Stomach smooth muscle (tissue), 2 donors: Measurements from ENCODE around the gene CERS6.

Experiments
- H3K27ac ChIP-seq: one replicate; pipeline ENCODE4 v1.7.0; 2013; ENCODE audit warnings: mild to moderate bottlenecking, low read length, inconsistent platforms
- H3K27me3 ChIP-seq, 2 donors: one replicate each; pipeline ENCODE4 v1.7.0; 2013; ENCODE audit warnings: low read length in 2 of 2; ENCODE audit not compliant: insufficient read depth in 2 of 2, control insufficient read depth in 1 of 2
- H3K36me3 ChIP-seq, 2 donors: one replicate each; pipeline ENCODE4 v1.7.0; 2013; ENCODE audit warnings: low read length in 2 of 2; ENCODE audit not compliant: control insufficient read depth in 2 of 2, insufficient read depth in 2 of 2
- H3K4me1 ChIP-seq: one replicate; pipeline ENCODE4 v1.7.0; 2013; ENCODE audit warnings: low read length; ENCODE audit not compliant: control insufficient read depth, insufficient read depth
- H3K4me3 ChIP-seq, 2 donors: one replicate each; pipeline ENCODE4 v1.7.0; 2013; ENCODE audit warnings: low read length in 2 of 2
- H3K9ac ChIP-seq, 2 donors: one replicate each; pipeline ENCODE4 v1.7.0; 2013; ENCODE audit warnings: low read length in 2 of 2, mild to moderate bottlenecking in 1 of 2
- H3K9me3 ChIP-seq, 2 donors: one replicate each; pipeline ENCODE4 v1.7.0; 2013; ENCODE audit warnings: low read length in 2 of 2; ENCODE audit not compliant: control insufficient read depth in 2 of 2
- donor health status: healthy.
- donor health status: Pancreatic carcinoma.

CERS6 gene

DNA sequence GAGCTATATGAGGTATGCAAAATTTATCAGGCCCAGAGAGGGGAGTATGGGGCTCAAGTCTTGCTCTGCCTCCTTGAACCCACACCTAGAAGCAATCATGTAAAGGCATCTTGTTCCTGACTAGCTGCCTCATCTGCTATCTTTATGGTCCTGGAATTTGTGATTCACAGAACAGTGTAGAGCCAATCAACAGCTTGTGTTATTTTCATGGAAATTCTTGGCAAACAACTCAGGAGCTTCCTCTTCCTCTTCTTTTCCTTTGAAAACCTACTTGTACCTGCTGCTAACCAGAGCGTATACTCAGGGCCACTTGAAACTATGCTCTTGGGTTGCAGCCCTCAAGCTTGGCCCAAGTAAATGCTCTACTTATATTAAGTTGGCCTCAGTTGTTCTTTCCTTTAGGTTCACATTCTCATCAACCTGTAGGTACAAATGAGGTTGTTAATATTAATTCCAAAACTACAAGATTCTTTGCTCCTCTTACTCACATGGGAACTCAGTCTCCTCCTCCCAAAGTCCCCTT lies 342.9 kb downstream of the CERS6 start:
- Histone ChIP-seq H3K27me3 (no peaks in the 10 kb centered on the region), H3K27ac (no peak overlapping the region), H3K4me1 (no peaks in the 10 kb centered on the region), H3K36me3 (no peaks in the 10 kb centered on the region), H3K4me3 (no peak overlapping the region), H3K9ac (no peak overlapping the region), H3K9me3 (no peaks in the 10 kb centered on the region)

DNA sequence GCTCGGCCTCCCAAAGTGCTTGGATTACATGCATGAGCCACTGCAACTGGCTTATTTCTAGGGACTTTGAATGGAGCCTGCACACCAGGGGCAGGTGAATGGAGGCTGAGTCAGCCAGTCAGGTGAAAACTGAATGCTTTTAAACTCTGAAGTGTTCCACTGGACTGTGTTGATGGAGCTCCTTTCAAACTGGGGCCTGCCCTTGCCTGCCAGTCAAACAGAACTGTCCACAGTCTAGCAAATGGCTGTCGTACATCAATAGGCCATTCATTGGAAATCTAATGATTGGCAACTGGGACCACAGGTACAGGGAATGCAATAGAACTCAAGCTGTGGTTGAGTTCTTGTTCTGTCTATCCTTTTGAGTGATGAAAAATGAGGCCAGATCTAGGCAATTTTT lies 345.4 kb downstream of the CERS6 start:
- no peaks in the 10 kb centered on the region for H3K4me1 ChIP-seq
- H3K27me3 ChIP-seq = no peaks in the 10 kb centered on the region
- H3K27ac ChIP-seq = no peak overlapping the region
- no peaks in the 10 kb centered on the region for H3K9me3 ChIP-seq
- H3K36me3 ChIP-seq = no peaks in the 10 kb centered on the region
- no peak overlapping the region for H3K9ac ChIP-seq
- no peak overlapping the region for H3K4me3 ChIP-seq

- peak within 1 kb of the TSS in 1 of 2 donors; percentile 42 for H3K9ac ChIP-seq
- no peaks in the 10 kb centered on the region for H3K36me3 ChIP-seq
- no peak within 1 kb of the TSS for H3K27ac ChIP-seq
- H3K4me3 ChIP-seq = peak within 1 kb of the TSS in 1 of 2 donors; percentile 59
- H3K27me3 ChIP-seq = no peaks in the 10 kb centered on the region
- H3K4me1 ChIP-seq = no peaks in the 10 kb centered on the region
- H3K9me3 ChIP-seq = no peaks in the 10 kb centered on the region
These were observed 346.1 kb downstream of the CERS6 start, which contains the start of gene NOSTRIN for GRCh38 chr2:168801961-168802858. TSS of gene NOSTRIN (plus strand) at chr2:168802637. CDS start at chr2:168802647, 10 bp downstream.

DNA sequence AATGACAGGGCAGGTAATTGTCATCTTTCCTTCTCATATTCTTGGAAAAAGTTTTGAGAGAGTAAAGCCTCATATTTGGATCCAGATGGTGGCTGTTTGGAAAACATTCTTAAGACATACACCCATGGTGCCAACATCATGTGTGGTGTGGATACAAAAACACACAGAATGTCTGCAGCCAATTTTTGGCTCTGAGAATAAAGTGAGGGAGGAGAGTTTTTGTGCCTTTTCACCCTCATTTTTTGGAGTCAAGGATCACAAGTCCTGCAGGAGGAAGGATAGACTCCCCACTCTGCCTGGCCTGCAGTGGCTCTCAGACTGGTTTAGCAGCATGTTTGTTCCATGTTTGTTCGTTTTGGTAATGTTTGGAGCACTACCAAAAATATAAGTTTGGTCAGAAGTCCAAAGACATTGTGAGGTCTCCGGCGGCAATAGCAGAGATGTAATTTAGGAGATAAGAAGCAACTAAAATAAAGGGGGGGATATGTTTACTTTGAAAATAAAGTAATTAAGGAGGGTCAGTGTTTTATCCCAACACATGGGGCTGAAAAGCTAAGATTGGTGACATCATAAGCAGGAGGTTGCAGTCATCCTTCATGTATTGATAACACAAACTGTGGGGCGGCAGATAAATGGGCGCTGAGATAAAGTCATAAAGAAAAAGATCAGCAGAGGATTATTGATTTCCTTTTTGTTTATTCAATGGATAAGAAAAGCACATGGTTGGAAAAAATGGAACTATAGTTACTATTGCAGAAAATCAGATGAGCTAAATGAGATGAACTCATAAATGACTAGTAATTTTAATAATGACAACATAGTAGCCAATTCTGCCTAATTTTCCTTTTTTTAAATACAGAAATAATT lies 347.0 kb downstream of the CERS6 start:
- peak overlapping the region in 1 of 2 donors; percentile 59 for H3K4me3 ChIP-seq
- H3K4me1 ChIP-seq = no peaks in the 10 kb centered on the region
- no peaks in the 10 kb centered on the region for H3K27me3 ChIP-seq
- no peaks in the 10 kb centered on the region for H3K9me3 ChIP-seq
- H3K27ac ChIP-seq = no peak overlapping the region
- no peaks in the 10 kb centered on the region for H3K36me3 ChIP-seq
- H3K9ac ChIP-seq = peak overlapping the region in 1 of 2 donors; percentile 42

- Histone ChIP-seq H3K9ac (no peak overlapping the region), H3K4me3 (no peak overlapping the region), H3K9me3 (no peaks in the 10 kb centered on the region), H3K36me3 (no peaks in the 10 kb centered on the region), H3K27me3 (no peaks in the 10 kb centered on the region), H3K27ac (no peak overlapping the region), H3K4me1 (no peaks in the 10 kb centered on the region)
These were observed 348.1 kb downstream of the CERS6 start for GRCh38 chr2:168804214-168804613.

- Histone ChIP-seq H3K4me1 (no peaks in the 10 kb centered on the region), H3K9me3 (no peaks in the 10 kb centered on the region), H3K27ac (no peak overlapping the region), H3K27me3 (no peaks in the 10 kb centered on the region), H3K36me3 (no peaks in the 10 kb centered on the region), H3K4me3 (no peak overlapping the region), H3K9ac (no peak overlapping the region)
These were observed 349.5 kb downstream of the CERS6 start for GRCh38 chr2:168805615-168806014.

DNA sequence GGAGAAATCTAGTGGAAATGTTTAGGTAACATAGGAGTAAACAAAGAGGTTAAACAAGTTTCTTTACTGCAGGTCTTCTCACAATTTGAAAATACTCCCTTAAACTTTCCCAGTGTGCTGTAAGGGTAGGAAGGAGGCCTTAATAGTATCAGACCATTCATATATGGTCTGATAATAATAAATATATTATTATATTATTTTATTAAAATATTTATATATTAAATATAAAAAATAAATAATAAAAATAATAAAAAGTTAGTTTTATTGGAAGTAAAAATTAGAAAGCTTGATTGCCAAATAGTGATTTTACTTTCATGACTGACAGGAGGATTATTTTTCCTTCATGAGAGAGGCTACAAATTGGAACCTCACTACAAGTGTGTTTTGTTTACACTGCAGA lies 353.5 kb downstream of the CERS6 start:
- no peak overlapping the region for H3K4me3 ChIP-seq
- no peaks in the 10 kb centered on the region for H3K36me3 ChIP-seq
- no peak overlapping the region for H3K27ac ChIP-seq
- H3K27me3 ChIP-seq = no peaks in the 10 kb centered on the region
- no peak overlapping the region for H3K9ac ChIP-seq
- H3K9me3 ChIP-seq = no peaks in the 10 kb centered on the region
- no peaks in the 10 kb centered on the region for H3K4me1 ChIP-seq

DNA sequence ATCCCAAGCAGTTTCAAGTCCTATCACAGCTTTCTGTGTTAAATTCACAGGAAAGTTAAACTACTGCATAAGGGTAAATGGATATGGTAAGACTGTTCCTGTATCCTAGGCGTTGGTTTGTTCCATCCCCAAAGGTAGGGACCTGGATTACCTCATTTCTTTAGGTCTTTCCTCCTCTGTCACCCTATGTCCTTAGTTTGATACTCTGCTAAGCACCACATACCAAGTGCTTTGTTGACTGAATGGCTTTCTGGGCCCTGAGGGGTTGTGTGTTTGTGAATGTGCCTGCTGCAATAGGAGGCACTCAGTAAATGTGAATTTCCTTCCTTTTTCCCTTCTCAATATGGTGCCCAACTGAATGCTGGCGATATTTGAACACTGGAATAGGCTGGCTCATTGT lies 354.2 kb downstream of the CERS6 start:
- Histone ChIP-seq H3K9ac (no peak overlapping the region), H3K27me3 (no peaks in the 10 kb centered on the region), H3K4me1 (no peaks in the 10 kb centered on the region), H3K27ac (no peak overlapping the region), H3K4me3 (no peak overlapping the region), H3K36me3 (no peaks in the 10 kb centered on the region), H3K9me3 (no peaks in the 10 kb centered on the region)

DNA sequence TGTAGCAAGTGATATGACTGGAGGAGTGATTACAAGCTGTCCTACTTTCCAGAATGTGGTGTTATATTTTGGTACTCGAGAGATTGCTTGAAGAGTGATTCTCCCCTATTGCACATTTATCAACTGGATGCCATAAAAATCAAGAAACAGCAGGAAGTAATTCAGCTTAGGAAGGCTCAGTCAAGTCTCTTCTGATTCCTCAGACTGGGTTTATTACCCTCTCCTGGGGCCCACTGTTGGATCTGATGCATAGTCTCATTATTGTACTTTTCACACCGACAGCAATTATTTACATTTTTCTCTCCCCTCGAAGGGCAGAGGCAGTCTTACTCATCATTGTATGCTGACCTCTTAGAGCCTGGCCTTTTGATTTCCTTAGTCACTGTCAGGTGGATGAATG lies 355.6 kb downstream of the CERS6 start:
- no peaks in the 10 kb centered on the region for H3K9me3 ChIP-seq
- no peaks in the 10 kb centered on the region for H3K4me1 ChIP-seq
- no peak overlapping the region for H3K27ac ChIP-seq
- H3K36me3 ChIP-seq = no peaks in the 10 kb centered on the region
- H3K27me3 ChIP-seq = no peaks in the 10 kb centered on the region
- no peak overlapping the region for H3K4me3 ChIP-seq
- no peak overlapping the region for H3K9ac ChIP-seq

DNA sequence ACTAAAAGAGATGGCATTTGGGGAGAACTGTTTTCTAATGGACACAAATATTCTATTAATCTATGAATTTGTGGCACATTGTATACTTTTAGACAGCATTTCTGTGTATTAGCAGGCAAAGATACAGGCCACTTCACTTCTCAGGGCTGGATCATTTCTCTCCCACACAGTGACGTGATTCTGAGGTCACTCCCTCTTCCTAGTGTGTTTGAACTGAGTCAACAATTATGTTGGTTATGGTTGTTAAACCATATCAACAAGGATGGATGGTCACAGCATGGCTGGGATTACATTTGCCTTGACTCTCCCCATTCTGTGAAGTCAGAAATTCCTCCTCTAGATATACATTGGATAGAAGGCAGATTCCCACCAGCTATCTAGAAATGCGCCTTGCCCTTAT lies 358.0 kb downstream of the CERS6 start:
- Histone ChIP-seq H3K4me1 (no peaks in the 10 kb centered on the region), H3K27ac (no peak overlapping the region), H3K36me3 (no peaks in the 10 kb centered on the region), H3K4me3 (no peak overlapping the region), H3K27me3 (no peaks in the 10 kb centered on the region), H3K9me3 (no peaks in the 10 kb centered on the region), H3K9ac (no peak overlapping the region)
